Liver (tissue), 9 donors: ENCODE measurements around the gene SKIC8. TPM values are rescaled to one million over a fixed set of nuclear protein-coding genes. Genes with fewer than 3 reads are reported as not detected.

Experiments used
- DNase-seq: peaks from one replicate; pipeline ENCODE4 v3.0.0-alpha.2; 2017; ENCODE audit warnings: low spot score
- H3K27ac ChIP-seq, 2 donors: one replicate each; pipeline ENCODE4 v1.7.0; 2013; ENCODE audit warnings: inconsistent platforms in 2 of 2, low read length in 2 of 2, control low read depth in 1 of 2, low read depth in 1 of 2, mild to moderate bottlenecking in 1 of 2
- H3K27me3 ChIP-seq, 4 donors: one replicate each; pipeline versions ENCODE4 v1.6.1 to v1.7.0; 2013; ENCODE audit warnings: low read length in 3 of 4, inconsistent platforms in 1 of 4, mild to moderate bottlenecking in 1 of 4, moderate library complexity in 1 of 4; ENCODE audit not compliant: control insufficient read depth in 4 of 4, insufficient read depth in 4 of 4
- H3K36me3 ChIP-seq, 4 donors: one replicate each; pipeline versions ENCODE4 v1.6.1 to v1.7.0; 2013; ENCODE audit warnings: low read length in 3 of 4, mild to moderate bottlenecking in 3 of 4, low read depth in 1 of 4, moderate library complexity in 1 of 4; ENCODE audit not compliant: control insufficient read depth in 4 of 4, insufficient read depth in 3 of 4
- H3K4me1 ChIP-seq, 4 donors: one replicate each; pipeline versions ENCODE4 v1.6.1 to v1.7.0; 2013; ENCODE audit warnings: low read length in 3 of 4, mild to moderate bottlenecking in 3 of 4, moderate library complexity in 1 of 4; ENCODE audit not compliant: control insufficient read depth in 4 of 4, insufficient read depth in 4 of 4
- H3K4me3 ChIP-seq, 3 donors: one replicate each; pipeline versions ENCODE4 v1.6.1 to v1.7.0; 2013; ENCODE audit warnings: low read length in 3 of 3, control low read depth in 1 of 3, low read depth in 1 of 3, mild to moderate bottlenecking in 1 of 3
- H3K9ac ChIP-seq, 2 donors: one replicate each; pipeline ENCODE4 v1.7.0; 2013; ENCODE audit warnings: low read length in 2 of 2, mild to moderate bottlenecking in 2 of 2, moderate library complexity in 2 of 2, control low read depth in 1 of 2, low read depth in 1 of 2
- H3K9me3 ChIP-seq, 4 donors: one replicate each; pipeline versions ENCODE4 v1.6.1 to v1.7.0; 2013; ENCODE audit warnings: low read length in 3 of 4; ENCODE audit not compliant: control insufficient read depth in 4 of 4
- ATF3 ChIP-seq: IDR thresholded peaks from 2 replicates; pipeline ENCODE4 v1.6.1; 2016; ENCODE audit warnings: antibody characterized with exemption
- EGR1 ChIP-seq, 2 donors: IDR thresholded peaks; 2 replicates each; pipeline ENCODE4 v1.6.1; 2016 to 2018; ENCODE audit warnings: antibody characterized with exemption in 2 of 2, low read depth in 2 of 2
- FOXA1 ChIP-seq: IDR thresholded peaks from 2 replicates; pipeline ENCODE4 v1.6.1; 2016; ENCODE audit warnings: antibody characterized with exemption
- FOXA2 ChIP-seq: IDR thresholded peaks from 2 replicates; pipeline ENCODE4 v1.6.1; 2016; ENCODE audit warnings: antibody characterized with exemption
- GABPA ChIP-seq, 2 donors: IDR thresholded peaks in 1 of 2; conservative IDR thresholded peaks in 1 of 2; 2 replicates each; pipeline ENCODE4 v1.6.1; 2016; ENCODE audit warnings: antibody characterized with exemption in 2 of 2, mild to moderate bottlenecking in 1 of 2, moderate library complexity in 1 of 2
- HNF4A ChIP-seq, 2 donors: conservative IDR thresholded peaks; 2 replicates each; pipeline ENCODE4 v1.6.1; 2016; ENCODE audit warnings: antibody characterized with exemption in 2 of 2, mild to moderate bottlenecking in 2 of 2
- HNF4G ChIP-seq: IDR thresholded peaks from 2 replicates; pipeline ENCODE4 v1.6.1; 2016; ENCODE audit warnings: antibody characterized with exemption
- JUND ChIP-seq, 2 donors: IDR thresholded peaks; 2 replicates each; pipeline ENCODE4 v1.6.1; 2016; ENCODE audit warnings: antibody characterized with exemption in 2 of 2
- MAX ChIP-seq: IDR thresholded peaks from 2 replicates; pipeline ENCODE4 v1.6.1; 2016; ENCODE audit warnings: antibody characterized with exemption
- NR2F2 ChIP-seq: IDR thresholded peaks from 2 replicates; pipeline ENCODE4 v1.6.1; 2016; ENCODE audit warnings: antibody characterized with exemption
- RAD21 ChIP-seq, 2 donors: IDR thresholded peaks; 2 replicates each; pipeline ENCODE4 v1.6.1; 2016; ENCODE audit warnings: antibody characterized with exemption in 2 of 2, mild to moderate bottlenecking in 2 of 2
- REST ChIP-seq: IDR thresholded peaks from 2 replicates; pipeline ENCODE4 v1.6.1; 2016; ENCODE audit warnings: antibody characterized with exemption, mild to moderate bottlenecking
- SP1 ChIP-seq: IDR thresholded peaks from 2 replicates; pipeline ENCODE4 v1.6.1; 2018; ENCODE audit warnings: antibody characterized with exemption, mild to moderate bottlenecking
- TAF1 ChIP-seq: conservative IDR thresholded peaks from 2 replicates; pipeline ENCODE4 v1.6.1; 2016; ENCODE audit warnings: antibody characterized with exemption, mild to moderate bottlenecking
- WGBS: extraction: QIAGEN DNeasy Blood & Tissue Kit; methylation state at CpG from one replicate; pipeline ENCODE4 v1.1.7; 2013; 5-methylcytosine and 5-hydroxymethylcytosine counted together
- polyA plus RNA-seq, 2 donors: library from polyadenylated mRNA; stranded (reverse) in 1 of 2; unstranded in 1 of 2; fragments of 200-250 nt in 1 of 2; fragments of >200 nt in 1 of 2; fragmentation: Nextera tagmentation in 1 of 2; extraction: Ambion mirVana in 1 of 2; gene quantifications; one replicate each; pipeline versions ENCODE4 v1.2.1 to v1.2.3, GENCODE V29; 2013 to 2015
- total RNA-seq, 2 donors: library from RNA; depleted of rRNA; stranded (reverse); fragments of >200 nt; gene quantifications; one replicate each; pipeline ENCODE4 v1.2.3, GENCODE V29; 2014
- TF ChIP-seq, protein P1 (sequence below): IDR thresholded peaks from 2 replicates; pipeline ENCODE4 v1.6.1; 2016; ENCODE audit warnings: antibody characterized with exemption
- donor health status: healthy.
- donor health status: healthy.
- donor health status: healthy.
- donor health status: healthy.
- donor health status: healthy.

Gene SKIC8
- total and polyA plus RNA-seq, 4 donors: 33.4 to 48.7 (median 40.2) TPM

DNA sequence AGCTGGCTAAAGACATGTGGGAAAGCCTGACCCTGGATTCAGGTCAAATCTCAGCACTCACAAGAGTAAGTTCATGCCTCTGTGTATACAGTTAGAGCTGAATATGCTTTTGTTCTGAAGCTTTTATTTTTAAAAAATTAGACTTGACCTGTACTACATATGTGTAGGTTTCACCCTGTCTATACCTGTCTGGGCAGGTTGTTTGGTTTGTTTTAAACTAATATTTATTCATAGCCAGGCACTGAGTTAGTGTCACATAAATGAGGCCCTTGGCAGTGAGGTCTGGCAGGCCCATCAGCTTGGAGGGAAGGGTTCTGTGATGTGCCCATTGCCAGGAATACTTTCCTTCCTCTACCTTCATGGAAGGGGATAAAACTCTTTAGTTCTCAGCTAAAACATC lies 33.2 kb downstream of the SKIC8 start:
- Histone ChIP-seq H3K27me3 (peaks cover 0 to 3% (median 0%) of the 10 kb centered on the region in 4 donors), H3K36me3 (no peaks in the 10 kb centered on the region), H3K4me1 (peaks cover 0 to 5% (median 1%) of the 10 kb centered on the region in 4 donors), H3K4me3 (no peak overlapping the region), H3K27ac (no peak overlapping the region), H3K9me3 (no peaks in the 10 kb centered on the region), H3K9ac (no peak overlapping the region)
- TF ChIP-seq, protein P1, sequence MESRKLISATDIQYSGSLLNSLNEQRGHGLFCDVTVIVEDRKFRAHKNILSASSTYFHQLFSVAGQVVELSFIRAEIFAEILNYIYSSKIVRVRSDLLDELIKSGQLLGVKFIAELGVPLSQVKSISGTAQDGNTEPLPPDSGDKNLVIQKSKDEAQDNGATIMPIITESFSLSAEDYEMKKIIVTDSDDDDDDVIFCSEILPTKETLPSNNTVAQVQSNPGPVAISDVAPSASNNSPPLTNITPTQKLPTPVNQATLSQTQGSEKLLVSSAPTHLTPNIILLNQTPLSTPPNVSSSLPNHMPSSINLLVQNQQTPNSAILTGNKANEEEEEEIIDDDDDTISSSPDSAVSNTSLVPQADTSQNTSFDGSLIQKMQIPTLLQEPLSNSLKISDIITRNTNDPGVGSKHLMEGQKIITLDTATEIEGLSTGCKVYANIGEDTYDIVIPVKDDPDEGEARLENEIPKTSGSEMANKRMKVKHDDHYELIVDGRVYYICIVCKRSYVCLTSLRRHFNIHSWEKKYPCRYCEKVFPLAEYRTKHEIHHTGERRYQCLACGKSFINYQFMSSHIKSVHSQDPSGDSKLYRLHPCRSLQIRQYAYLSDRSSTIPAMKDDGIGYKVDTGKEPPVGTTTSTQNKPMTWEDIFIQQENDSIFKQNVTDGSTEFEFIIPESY: no peak
- TF ChIP-seq REST (no peak), RAD21 (IDR thresholded peaks at IDR 0.05) (no peak), SP1 (no peak), GABPA (IDR thresholded peaks at IDR 0.05 in 1 of 2, conservative IDR thresholded peaks at IDR 0.05 in 1 of 2) (no peak), FOXA2 (no peak), TAF1 (no peak), HNF4A (conservative IDR thresholded peaks at IDR 0.05) (no peak), JUND (IDR thresholded peaks at IDR 0.05) (no peak), HNF4G (no peak), ATF3 (no peak), EGR1 (IDR thresholded peaks at IDR 0.05; ENCODE audit: low read depth in 2 of 2) (no peak), NR2F2 (no peak), FOXA1 (no peak)
- DNase-seq: no peak

DNA sequence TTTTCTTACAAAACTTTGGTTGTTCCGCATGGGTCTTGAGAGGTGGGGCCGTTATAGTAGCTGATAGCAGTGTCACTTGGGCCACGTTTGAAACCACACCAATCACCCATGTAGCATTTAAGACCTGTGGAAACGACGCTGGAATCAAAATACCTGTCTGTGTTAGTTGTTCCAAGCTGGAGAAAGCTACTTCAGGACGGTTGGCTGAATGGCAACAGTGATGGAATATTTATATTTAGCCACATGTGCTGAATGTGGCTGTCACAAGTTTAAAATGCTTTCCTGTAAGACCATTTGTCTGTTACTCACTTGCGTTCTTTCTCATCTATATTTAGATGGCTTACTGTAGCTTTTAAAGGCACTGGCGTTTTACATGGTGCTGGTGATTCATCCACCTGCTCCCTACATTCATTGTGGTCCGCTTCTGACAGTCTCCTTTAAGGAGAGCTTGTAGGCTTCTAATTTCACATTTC lies 33.6 kb downstream of the SKIC8 start:
- Histone ChIP-seq H3K4me1 (peaks cover 0 to 5% (median 1%) of the 10 kb centered on the region in 4 donors), H3K27ac (no peak overlapping the region), H3K4me3 (no peak overlapping the region), H3K36me3 (no peaks in the 10 kb centered on the region), H3K9me3 (no peaks in the 10 kb centered on the region), H3K9ac (no peak overlapping the region), H3K27me3 (peaks cover 0 to 3% (median 0%) of the 10 kb centered on the region in 4 donors)
- TF ChIP-seq NR2F2 (no peak), REST (no peak), MAX (no peak), JUND (IDR thresholded peaks at IDR 0.05) (no peak), RAD21 (IDR thresholded peaks at IDR 0.05) (no peak), TAF1 (no peak)
- WGBS: 86% methylated on average over 9 of the region's 9 CpGs
- DNase-seq: no peak
